SK-N-MC (cell line): ENCODE data around the gene HPCAL1.

ENCODE experiments used
- EZH2 ChIP-seq: fragments of 200-600 bp; sonication (generic); IDR thresholded peaks from one replicate; pipeline ENCODE4 v1.6.1; 2017; ENCODE audit warnings: antibody characterized with exemption
- FOXP2 ChIP-seq: optimal IDR thresholded peaks from 2 replicates; pipeline ENCODE3; 2011; ENCODE audit warnings: mild to moderate bottlenecking, moderate library complexity; ENCODE audit not compliant: insufficient read depth; ENCODE audit errors: extremely low read length, control extremely low read depth
- POLR2AphosphoS5 ChIP-seq: IDR thresholded peaks from 2 replicates; pipeline ENCODE4 v1.6.1; 2012; ENCODE audit warnings: mild to moderate bottlenecking, low read depth, low read length, borderline replicate concordance

DNA sequence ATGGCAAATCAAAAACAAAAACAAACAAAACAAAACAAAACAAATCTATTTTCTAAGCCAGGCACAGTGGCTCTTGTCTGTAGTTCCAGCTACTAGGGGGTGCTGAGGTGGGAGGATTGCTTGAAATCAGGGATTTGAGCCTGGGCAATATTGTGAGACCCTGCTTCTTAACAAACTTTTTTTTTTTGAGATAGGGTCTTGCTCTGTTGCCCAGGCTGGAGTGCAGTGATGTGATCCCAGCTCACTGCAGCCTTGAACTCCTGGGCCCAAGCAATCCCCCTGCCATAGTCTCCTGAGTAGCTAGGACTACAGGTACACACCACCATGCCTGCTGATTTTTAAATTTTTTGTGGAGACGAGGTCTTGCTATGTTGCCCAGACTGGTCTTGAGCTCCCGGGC lies 6.2 kb downstream of the HPCAL1 start:
- TF ChIP-seq EZH2 (no peak), POLR2AphosphoS5 (no peak), FOXP2 (no peak)
